Epithelial cell of proximal tubule (primary cell): ENCODE data around the gene FBN1. TPM values are rescaled to one million over a fixed set of nuclear protein-coding genes. Genes with fewer than 3 reads are reported as not detected.

Experiments used
- DNase-seq: peaks from one replicate; pipeline ENCODE4 v3.0.0-alpha.2; 2011; ENCODE audit warnings: low read depth
- H3K4me3 ChIP-seq: 2 replicates; pipeline ENCODE4 v1.5.1; 2011; ENCODE audit warnings: low read depth, mild to moderate bottlenecking, low read length
- total RNA-seq: library from RNA; depleted of rRNA; stranded (reverse); fragments of >200 nt; gene quantifications from 2 replicates; pipeline ENCODE4 v1.2.3, GENCODE V29; 2015
- TF ChIP-seq, protein P1 (sequence below): conservative IDR thresholded peaks from 2 replicates; pipeline ENCODE4 v1.5.1; 2012; ENCODE audit warnings: low read depth, mild to moderate bottlenecking, low read length

Gene FBN1
- total RNA-seq, 1 donor from 2014 or later, result 75.2 TPM

DNA sequence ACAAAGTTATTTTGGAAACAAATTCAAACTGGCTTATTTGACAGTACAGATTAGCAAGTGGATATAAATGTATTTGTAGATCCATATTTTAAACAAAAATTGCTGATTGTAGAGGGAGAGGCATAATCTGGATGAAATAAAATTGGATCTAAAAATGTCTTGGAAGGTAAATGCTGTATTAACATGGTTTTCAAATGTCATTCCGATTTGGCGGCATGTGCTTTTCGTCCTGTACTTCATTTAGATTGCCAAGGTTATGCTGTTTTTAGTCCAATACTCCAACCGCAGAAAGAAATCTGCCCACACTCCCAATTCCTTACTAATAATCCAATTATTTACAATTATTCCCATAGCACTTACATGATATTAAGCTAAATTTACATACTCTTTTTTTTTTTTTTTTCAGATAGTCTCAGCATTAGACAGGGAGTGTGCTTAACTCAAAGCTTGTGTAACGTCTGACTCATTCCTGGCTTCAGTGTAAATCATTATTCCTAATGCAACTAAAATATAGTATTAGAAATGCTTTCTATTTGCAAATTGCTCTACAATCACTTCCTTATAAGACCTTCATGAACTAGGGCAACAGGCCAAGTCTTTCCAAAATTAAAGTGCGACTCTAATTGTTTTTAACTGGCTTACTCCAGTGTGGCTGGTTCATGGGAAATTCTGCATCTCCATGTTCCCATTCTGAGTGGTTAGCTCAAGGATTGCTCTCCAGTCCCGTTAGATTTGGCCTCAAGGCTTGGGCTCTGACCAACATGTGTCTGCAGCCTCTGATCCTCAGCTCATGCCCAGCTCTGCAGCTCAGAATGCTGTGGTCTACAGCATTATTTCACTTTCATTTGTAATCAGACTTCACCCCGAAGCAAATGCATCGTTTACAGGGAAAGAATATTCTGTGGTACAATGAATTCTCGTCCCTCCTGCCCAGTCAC lies 103.9 kb downstream of the FBN1 start:
- TF ChIP-seq, protein P1, sequence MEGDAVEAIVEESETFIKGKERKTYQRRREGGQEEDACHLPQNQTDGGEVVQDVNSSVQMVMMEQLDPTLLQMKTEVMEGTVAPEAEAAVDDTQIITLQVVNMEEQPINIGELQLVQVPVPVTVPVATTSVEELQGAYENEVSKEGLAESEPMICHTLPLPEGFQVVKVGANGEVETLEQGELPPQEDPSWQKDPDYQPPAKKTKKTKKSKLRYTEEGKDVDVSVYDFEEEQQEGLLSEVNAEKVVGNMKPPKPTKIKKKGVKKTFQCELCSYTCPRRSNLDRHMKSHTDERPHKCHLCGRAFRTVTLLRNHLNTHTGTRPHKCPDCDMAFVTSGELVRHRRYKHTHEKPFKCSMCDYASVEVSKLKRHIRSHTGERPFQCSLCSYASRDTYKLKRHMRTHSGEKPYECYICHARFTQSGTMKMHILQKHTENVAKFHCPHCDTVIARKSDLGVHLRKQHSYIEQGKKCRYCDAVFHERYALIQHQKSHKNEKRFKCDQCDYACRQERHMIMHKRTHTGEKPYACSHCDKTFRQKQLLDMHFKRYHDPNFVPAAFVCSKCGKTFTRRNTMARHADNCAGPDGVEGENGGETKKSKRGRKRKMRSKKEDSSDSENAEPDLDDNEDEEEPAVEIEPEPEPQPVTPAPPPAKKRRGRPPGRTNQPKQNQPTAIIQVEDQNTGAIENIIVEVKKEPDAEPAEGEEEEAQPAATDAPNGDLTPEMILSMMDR, result no peak
- no peak overlapping the region for H3K4me3 ChIP-seq
- peak; percentile 9 for DNase-seq

GRCh38 chr15:48540756-48541155 lies 104.8 kb downstream of the FBN1 start:
- DNase-seq, result no peak
- no peak overlapping the region for H3K4me3 ChIP-seq
- TF ChIP-seq, protein P1, result no peak

GRCh38 chr15:48538941-48539340 lies 106.6 kb downstream of the FBN1 start:
- no peak for DNase-seq
- TF ChIP-seq, protein P1, result no peak
- no peak overlapping the region for H3K4me3 ChIP-seq

GRCh38 chr15:48537271-48538113 lies 108.0 kb downstream of the FBN1 start:
- TF ChIP-seq, protein P1, result no peak
- H3K4me3 ChIP-seq, result no peak overlapping the region
- no peak for DNase-seq

DNA sequence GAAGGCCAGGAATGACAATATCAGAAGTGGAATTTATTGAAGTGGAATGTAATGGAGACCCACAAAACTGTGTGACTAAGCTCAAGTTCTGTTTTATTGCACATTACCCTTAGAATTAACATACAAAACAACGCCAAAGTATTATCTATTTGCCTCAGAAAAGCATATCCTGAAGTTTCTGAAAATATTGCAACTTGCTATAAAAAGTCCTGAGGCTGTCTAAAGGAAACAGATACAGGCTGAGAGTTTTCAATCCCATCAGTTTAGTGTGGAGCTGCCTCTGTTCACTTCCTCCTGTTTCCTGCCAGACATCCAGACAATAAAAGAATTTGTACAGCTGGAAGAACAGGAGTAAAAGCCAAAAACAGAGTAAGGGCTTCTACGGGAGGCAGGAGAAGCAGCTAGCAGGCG lies 108.8 kb downstream of the FBN1 start:
- H3K4me3 ChIP-seq, result no peak overlapping the region
- no peak for DNase-seq
- TF ChIP-seq, protein P1, result no peak

- TF ChIP-seq, protein P1, result no peak
- no peak overlapping the region for H3K4me3 ChIP-seq
- DNase-seq, result no peak
Measured at GRCh38 chr15:48533982-48534381, 111.5 kb downstream of the FBN1 start.
